Lung (tissue), 12 donors: ENCODE results near the gene MSL2. TPM values are rescaled to one million over a fixed set of nuclear protein-coding genes. Genes with fewer than 3 reads are reported as not detected.

Experiments used
- ATAC-seq: fragments of 200-7000 bp; cut with Tn5 transposase; one replicate; pipeline ENCODE4 v1.9.1; 2020; ENCODE audit warnings: moderate number of reproducible peaks; ENCODE audit not compliant: insufficient read depth, low FRiP score
- DNase-seq, 3 donors: peaks; one replicate each; pipeline ENCODE4 v3.0.0-alpha.2; 2013 to 2017
- H3K27ac ChIP-seq, 2 donors: one replicate each; pipeline ENCODE4 v1.5.1; 2013; ENCODE audit warnings: mild to moderate bottlenecking in 2 of 2, moderate library complexity in 2 of 2, control low read depth in 1 of 2, inconsistent platforms in 1 of 2, low read depth in 1 of 2, low read length in 1 of 2
- H3K27me3 ChIP-seq, 3 donors: one replicate each; pipeline ENCODE4 v1.5.1; 2013; ENCODE audit warnings: low read length in 2 of 3; ENCODE audit not compliant: control insufficient read depth in 3 of 3, insufficient read depth in 3 of 3
- H3K36me3 ChIP-seq, 4 donors: one replicate each; pipeline ENCODE4 v1.5.1; 2013; ENCODE audit warnings: low read length in 4 of 4, mild to moderate bottlenecking in 1 of 4, moderate library complexity in 1 of 4; ENCODE audit not compliant: control insufficient read depth in 4 of 4, insufficient read depth in 4 of 4
- H3K4me1 ChIP-seq, 5 donors: one replicate each; pipeline ENCODE4 v1.5.1; 2013; ENCODE audit warnings: low read length in 5 of 5, mild to moderate bottlenecking in 2 of 5, moderate library complexity in 1 of 5; ENCODE audit not compliant: control insufficient read depth in 5 of 5, insufficient read depth in 5 of 5
- H3K4me3 ChIP-seq: one replicate; pipeline ENCODE4 v1.5.1; 2013; ENCODE audit warnings: mild to moderate bottlenecking, control low read depth, moderate library complexity
- H3K9ac ChIP-seq, 2 donors: one replicate each; pipeline ENCODE4 v1.5.1; 2013; ENCODE audit warnings: low read length in 2 of 2, control low read depth in 1 of 2; ENCODE audit not compliant: insufficient read depth in 1 of 2
- H3K9me3 ChIP-seq, 4 donors: one replicate each; pipeline ENCODE4 v1.5.1; 2013; ENCODE audit warnings: low read length in 3 of 4, mild to moderate bottlenecking in 1 of 4, moderate library complexity in 1 of 4; ENCODE audit not compliant: control insufficient read depth in 4 of 4, insufficient read depth in 3 of 4
- CTCF ChIP-seq: IDR thresholded peaks from 2 replicates; pipeline ENCODE4 v1.5.1; 2012; ENCODE audit warnings: mild to moderate bottlenecking; ENCODE audit errors: control extremely low read depth, extremely low read depth
- WGBS, 2 donors: extraction: QIAGEN DNeasy Blood & Tissue Kit; methylation state at CpG; one replicate each; pipeline ENCODE4 v1.1.7; 2013; 5-methylcytosine and 5-hydroxymethylcytosine counted together
- polyA plus RNA-seq, 2 donors: library from polyadenylated mRNA; stranded (reverse); fragments of 200-250 nt; gene quantifications; one replicate each; pipeline ENCODE4 v1.2.1, GENCODE V29; 2013
- total RNA-seq, 2 donors: library from RNA; depleted of rRNA in 1 of 2; stranded (reverse); fragments of >200 nt in 1 of 2; gene quantifications; one replicate each; pipeline ENCODE4 v1.2.1, GENCODE V29; 2014 to 2021
- donor health status: control.
- donor health status: control.
- donor health status: Bipolar disorder and iron deficiency.
- donor health status: healthy.
- donor health status: DM: yes; HTN: yes; CAD: no.

MSL2 gene
- total and polyA plus RNA-seq, 4 donors = 5.4 to 44.0 (median 20.1) TPM

- no peak for ATAC-seq
These were observed 85.7 kb downstream of the MSL2 start for GRCh38 chr3:136110481-136110880.

GRCh38 chr3:136109499-136109898 lies 86.6 kb downstream of the MSL2 start:
- Histone ChIP-seq H3K9me3 (no peaks in the 10 kb centered on the region), H3K4me1 (no peaks in the 10 kb centered on the region), H3K9ac (no peak overlapping the region), H3K4me3 (no peak overlapping the region), H3K27ac (no peak overlapping the region), H3K36me3 (peaks cover 1 to 12% (median 11%) of the 10 kb centered on the region in 4 donors), H3K27me3 (no peaks in the 10 kb centered on the region)
- no peak for ATAC-seq
- no peak for TF ChIP-seq CTCF
- DNase-seq = no peak
- WGBS, 2 donors = 84 to 91% methylated on average over 1 of the region's 1 CpG

More at GRCh38 chr3:136110481-136110880, 85.7 kb downstream of the MSL2 start:
- Histone ChIP-seq H3K9ac (no peak overlapping the region), H3K27me3 (no peaks in the 10 kb centered on the region), H3K9me3 (no peaks in the 10 kb centered on the region), H3K4me3 (no peak overlapping the region), H3K27ac (no peak overlapping the region), H3K36me3 (peaks cover 1 to 11% (median 9%) of the 10 kb centered on the region in 4 donors), H3K4me1 (no peaks in the 10 kb centered on the region)
- WGBS, 2 donors = 97 to 98% methylated on average over 2 of the region's 2 CpGs
- TF ChIP-seq CTCF = no peak
- no peak for DNase-seq

- Histone ChIP-seq H3K27ac (no peak overlapping the region), H3K9ac (no peak overlapping the region), H3K27me3 (no peaks in the 10 kb centered on the region), H3K4me3 (no peak overlapping the region), H3K4me1 (no peaks in the 10 kb centered on the region), H3K36me3 (peaks cover 0 to 12% (median 5%) of the 10 kb centered on the region in 4 donors), H3K9me3 (no peaks in the 10 kb centered on the region)
- DNase-seq (no peak), ATAC-seq (no peak)
- no peak for TF ChIP-seq CTCF
- 88 to 95% methylated on average over 6 of the region's 6 CpGs for WGBS, 2 donors
These were observed 90.0 kb downstream of the MSL2 start for GRCh38 chr3:136106101-136106500.

- DNase-seq (no peak), ATAC-seq (no peak)
- H3K4me1 ChIP-seq = no peaks in the 10 kb centered on the region
- peaks cover 0 to 12% (median 5%) of the 10 kb centered on the region in 4 donors for H3K36me3 ChIP-seq
- H3K27ac ChIP-seq = no peak overlapping the region
- H3K4me3 ChIP-seq = no peak overlapping the region
- WGBS, 2 donors = 63 to 79% methylated on average over 4 of the region's 4 CpGs
- no peaks in the 10 kb centered on the region for H3K27me3 ChIP-seq
- no peaks in the 10 kb centered on the region for H3K9me3 ChIP-seq
- TF ChIP-seq CTCF = no peak
- H3K9ac ChIP-seq = no peak overlapping the region
These were observed 91.1 kb downstream of the MSL2 start for GRCh38 chr3:136105044-136105443.
